Erythroblast (primary cell): ENCODE measurements around the gene QRICH1.

Source experiments
- GATA1 ChIP-seq: IDR thresholded peaks from 2 replicates; pipeline ENCODE4 v1.6.1; 2011; ENCODE audit warnings: low read depth, mild to moderate bottlenecking, control low read depth, low read length, moderate library complexity
- POLR2A ChIP-seq: IDR thresholded peaks from 2 replicates; pipeline ENCODE4 v1.6.1; 2011; ENCODE audit warnings: mild to moderate bottlenecking, low read length

GRCh38 chr3:49092938-49093852 lies 676 bp downstream of the QRICH1 start:
- TF ChIP-seq POLR2A (no peak), GATA1 (no peak)
